OCI-LY7 (cell line): ENCODE results near the gene CDT1. TPM values are rescaled to one million over a fixed set of nuclear protein-coding genes. Genes with fewer than 3 reads are reported as not detected.

Source experiments
- BruUV-seq: library from RNA; stranded (reverse); fragments of 400-500 nt; replicated peaks from 2 replicates; lab custom pipeline; 2021; lab: Mats Ljungman, UMichigan
- CTCF ChIA-PET: fragments of 300-600 bp; sonication (Branson Sonifier 250); formaldehyde crosslinking; loops from one replicate; lab custom pipeline; 2022; ENCODE audit warnings: antibody characterized with exemption; ENCODE audit not compliant: unreplicated experiment; lab: Charles Lee
- POLR2A ChIA-PET: fragments of 300-600 bp; sonication (Branson Sonifier 250); formaldehyde crosslinking; loops from one replicate; lab custom pipeline; 2022; ENCODE audit warnings: antibody characterized with exemption; lab: Charles Lee
- DNase-seq: peaks from one replicate; pipeline ENCODE4 v3.0.0-alpha.2; 2015; ENCODE audit warnings: low spot score
- H2AFZ ChIP-seq: fragments of 200-600 bp; sonication (generic), shearing (Covaris generic); 2 replicates; pipeline ENCODE4 v1.6.1; 2014; ENCODE audit warnings: mild to moderate bottlenecking, antibody characterized with exemption, low read length, moderate library complexity
- H3K27ac ChIP-seq: fragments of 200-600 bp; sonication (generic); 2 replicates; pipeline ENCODE4 v1.5.1; 2014; ENCODE audit warnings: mixed run types, low read depth, mild to moderate bottlenecking, moderate library complexity, low read length, inconsistent platforms; ENCODE audit not compliant: poor library complexity, severe bottlenecking
- H3K36me3 ChIP-seq: fragments of 200-600 bp; sonication (generic); 2 replicates; pipeline ENCODE4 v1.6.1; 2014; ENCODE audit warnings: mild to moderate bottlenecking, antibody characterized with exemption, low read length, moderate library complexity, mixed read lengths; ENCODE audit not compliant: insufficient read depth
- H3K4me1 ChIP-seq: fragments of 200-600 bp; sonication (generic); 2 replicates; pipeline ENCODE4 v1.5.1; 2014; ENCODE audit warnings: mild to moderate bottlenecking, low read length; ENCODE audit not compliant: insufficient read depth, poor library complexity, severe bottlenecking
- H3K4me2 ChIP-seq: fragments of 200-600 bp; sonication (generic); 2 replicates; pipeline ENCODE4 v1.6.1; 2014; ENCODE audit warnings: mild to moderate bottlenecking, low read length
- H3K4me3 ChIP-seq: fragments of 200-600 bp; sonication (generic); 2 replicates; pipeline ENCODE4 v1.5.1; 2014; ENCODE audit warnings: mild to moderate bottlenecking, low read depth, low read length; ENCODE audit not compliant: poor library complexity, severe bottlenecking
- H3K79me2 ChIP-seq: fragments of 200-600 bp; sonication (generic); 2 replicates; pipeline ENCODE4 v1.6.1; 2016; ENCODE audit warnings: low read depth, mild to moderate bottlenecking, low read length, moderate library complexity, mixed read lengths; ENCODE audit not compliant: insufficient read depth
- H3K9me2 ChIP-seq: fragments of 200-600 bp; sonication (generic); 2 replicates; pipeline ENCODE4 v1.6.1; 2016; ENCODE audit warnings: mild to moderate bottlenecking, low read length, mixed read lengths; ENCODE audit not compliant: insufficient read depth
- H3K9me3 ChIP-seq: fragments of 200-600 bp; sonication (generic); 2 replicates; pipeline ENCODE4 v1.6.1; 2014; ENCODE audit warnings: mild to moderate bottlenecking, mixed run types, low read length, mixed read lengths
- H4K20me1 ChIP-seq: fragments of 200-600 bp; sonication (generic); 2 replicates; pipeline ENCODE4 v1.6.1; 2014; ENCODE audit warnings: mild to moderate bottlenecking, antibody characterized with exemption, low read length, moderate library complexity, mixed read lengths; ENCODE audit not compliant: insufficient read depth
- EZH2phosphoT487 ChIP-seq: fragments of 200-600 bp; sonication (generic); IDR thresholded peaks from 2 replicates; pipeline ENCODE4 v1.6.1; 2018; ENCODE audit warnings: low read depth, borderline replicate concordance, mild to moderate bottlenecking, mixed run types, antibody characterized with exemption, low read length, moderate library complexity, mixed read lengths
- intact Hi-C: fragments of 100-400 bp; cut with micrococcal nuclease; formaldehyde crosslinking; loops from one replicate; pipeline ENCODE4 v1.10.0; 2022; ENCODE audit not compliant: unreplicated experiment
- total RNA-seq, 2 experiments: library from RNA; depleted of rRNA in 1 of 2; stranded (reverse); fragments of >200 nt in 1 of 2; shearing (Covaris generic) in 1 of 2; gene quantifications; 2 replicates each; pipeline ENCODE4 v1.2.3, GENCODE V29; 2014 to 2022
- TF ChIP-seq, protein P1 (sequence below): fragments of 200-600 bp; sonication (generic); conservative IDR thresholded peaks from 2 replicates; pipeline ENCODE4 v1.5.1; 2014; ENCODE audit warnings: mild to moderate bottlenecking, antibody characterized with exemption, low read length, moderate library complexity, mixed read lengths

The CDT1 gene
- total RNA-seq, 2 experiments from 2014 or later = 82.7 to 108 TPM

DNA sequence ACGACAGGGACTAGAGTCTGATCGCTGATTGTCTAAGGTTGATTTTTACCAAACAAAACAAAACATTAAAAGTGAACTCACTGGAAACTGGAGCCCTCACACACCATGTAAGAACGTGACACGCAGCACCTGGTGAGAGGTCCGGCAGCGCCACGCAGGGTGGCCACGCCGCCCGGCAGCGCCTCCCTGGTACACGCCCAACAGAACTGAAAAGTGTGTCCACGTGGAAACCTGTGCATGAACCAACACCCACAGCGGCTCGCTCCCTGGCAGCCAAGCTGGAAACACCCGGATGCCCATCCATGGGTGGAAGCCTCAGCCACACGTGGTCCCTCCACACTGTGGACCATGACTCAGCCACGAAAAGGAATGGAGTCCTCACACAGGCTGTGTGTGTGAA is 44.1 kb downstream of the CDT1 start:
- no peak for TF ChIP-seq EZH2phosphoT487
- TF ChIP-seq, protein P1, sequence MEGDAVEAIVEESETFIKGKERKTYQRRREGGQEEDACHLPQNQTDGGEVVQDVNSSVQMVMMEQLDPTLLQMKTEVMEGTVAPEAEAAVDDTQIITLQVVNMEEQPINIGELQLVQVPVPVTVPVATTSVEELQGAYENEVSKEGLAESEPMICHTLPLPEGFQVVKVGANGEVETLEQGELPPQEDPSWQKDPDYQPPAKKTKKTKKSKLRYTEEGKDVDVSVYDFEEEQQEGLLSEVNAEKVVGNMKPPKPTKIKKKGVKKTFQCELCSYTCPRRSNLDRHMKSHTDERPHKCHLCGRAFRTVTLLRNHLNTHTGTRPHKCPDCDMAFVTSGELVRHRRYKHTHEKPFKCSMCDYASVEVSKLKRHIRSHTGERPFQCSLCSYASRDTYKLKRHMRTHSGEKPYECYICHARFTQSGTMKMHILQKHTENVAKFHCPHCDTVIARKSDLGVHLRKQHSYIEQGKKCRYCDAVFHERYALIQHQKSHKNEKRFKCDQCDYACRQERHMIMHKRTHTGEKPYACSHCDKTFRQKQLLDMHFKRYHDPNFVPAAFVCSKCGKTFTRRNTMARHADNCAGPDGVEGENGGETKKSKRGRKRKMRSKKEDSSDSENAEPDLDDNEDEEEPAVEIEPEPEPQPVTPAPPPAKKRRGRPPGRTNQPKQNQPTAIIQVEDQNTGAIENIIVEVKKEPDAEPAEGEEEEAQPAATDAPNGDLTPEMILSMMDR = no peak
- H3K9me2 ChIP-seq = no peaks in the 10 kb centered on the region
- H3K27ac ChIP-seq = no peak overlapping the region
- no peak overlapping the region for H2AFZ ChIP-seq
- no peaks in the 10 kb centered on the region for H3K9me3 ChIP-seq
- intact Hi-C loops = no loop called here
- no peaks in the 10 kb centered on the region for H3K79me2 ChIP-seq
- CTCF ChIA-PET = no interaction called here
- POLR2A ChIA-PET = no interaction called here
- no TSS peak for BruUV-seq
- H4K20me1 ChIP-seq = no peaks in the 10 kb centered on the region
- no peak overlapping the region for H3K4me2 ChIP-seq
- no peaks in the 10 kb centered on the region for H3K4me1 ChIP-seq
- no peak for DNase-seq
- no peaks in the 10 kb centered on the region for H3K36me3 ChIP-seq
- H3K4me3 ChIP-seq = no peak overlapping the region

DNA sequence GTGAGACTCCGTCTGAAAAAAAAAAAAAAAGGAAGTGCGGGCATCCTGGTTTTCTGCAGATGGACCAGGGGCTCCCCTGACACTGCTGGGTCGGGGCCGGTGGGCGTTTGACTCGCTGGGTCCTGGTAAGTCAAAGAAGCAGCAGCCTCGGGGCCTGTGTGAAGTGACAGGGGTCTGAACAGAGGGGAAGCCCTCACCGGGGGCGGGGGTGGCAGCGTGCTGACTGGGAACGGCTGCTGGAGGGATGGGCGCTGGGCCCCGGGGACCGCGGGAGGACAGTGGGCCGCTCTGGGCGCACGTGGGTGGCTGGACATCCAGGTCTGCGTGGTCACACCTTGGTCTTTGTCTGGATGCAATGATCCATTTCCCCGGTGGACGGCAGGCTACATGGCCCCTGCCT is 45.0 kb downstream of the CDT1 start:
- Histone ChIP-seq H3K9me2 (no peaks in the 10 kb centered on the region), H3K79me2 (no peaks in the 10 kb centered on the region), H3K4me1 (no peaks in the 10 kb centered on the region), H3K36me3 (no peaks in the 10 kb centered on the region), H3K27ac (no peak overlapping the region), H4K20me1 (no peaks in the 10 kb centered on the region), H2AFZ (no peak overlapping the region), H3K4me3 (no peak overlapping the region), H3K9me3 (no peaks in the 10 kb centered on the region), H3K4me2 (no peak overlapping the region)
- no peak for DNase-seq
- no peak for TF ChIP-seq EZH2phosphoT487
- TF ChIP-seq, protein P1 = no peak
- intact Hi-C loops = no loop called here
- POLR2A ChIA-PET = interaction anchor here (1.1 kb wide), 1 partner anchor 9 kb away, joined by 4 read pairs; no protein-coding TSS in a partner anchor
- CTCF ChIA-PET = no interaction called here
- no TSS peak for BruUV-seq

DNA sequence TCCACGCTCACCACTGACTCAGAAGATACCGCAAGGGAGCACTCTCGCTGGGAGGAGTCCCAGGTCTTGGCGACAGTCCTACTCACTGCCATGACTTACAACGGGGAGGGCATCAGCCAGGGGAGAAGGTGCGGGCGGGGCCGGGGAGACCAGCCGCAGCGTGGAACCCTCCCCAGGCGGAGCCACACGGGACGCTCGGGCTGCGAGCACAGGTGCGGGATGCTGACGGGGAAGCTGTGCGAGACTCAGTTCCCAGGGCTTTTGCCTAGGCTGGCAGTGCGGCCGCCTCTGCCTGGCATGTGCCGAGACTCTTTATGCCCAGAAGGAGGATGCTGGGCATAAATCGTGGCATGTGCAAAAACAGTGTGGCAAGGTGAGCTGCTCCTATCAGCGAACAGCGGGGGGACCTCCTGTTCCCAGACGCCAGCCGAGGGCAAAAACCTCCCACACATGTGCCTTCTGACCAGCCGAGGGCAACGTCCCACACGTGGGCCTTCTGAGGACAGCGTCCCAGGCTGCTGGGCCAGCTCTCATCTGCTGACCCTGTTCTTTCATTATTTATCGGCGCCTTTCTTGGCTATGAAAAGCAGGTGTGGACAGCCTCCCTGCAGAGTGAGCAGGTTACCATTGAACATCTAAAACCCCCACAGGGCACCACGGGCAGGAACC is 47.1 kb downstream of the CDT1 start:
- no peak overlapping the region for H3K4me2 ChIP-seq
- no peak for DNase-seq
- no peaks in the 10 kb centered on the region for H3K79me2 ChIP-seq
- H2AFZ ChIP-seq = no peak overlapping the region
- no peak for TF ChIP-seq EZH2phosphoT487
- TF ChIP-seq, protein P1 = no peak
- POLR2A ChIA-PET = no interaction called here
- no TSS peak for BruUV-seq
- H4K20me1 ChIP-seq = 0 out of 2 replicates have a peak, but pooled peaks cover under 1% of the 10 kb centered on the region
- H3K9me2 ChIP-seq = no peaks in the 10 kb centered on the region
- H3K4me1 ChIP-seq = peaks cover 13% of the 10 kb centered on the region
- intact Hi-C loops = no loop called here
- H3K9me3 ChIP-seq = no peaks in the 10 kb centered on the region
- no peak overlapping the region for H3K4me3 ChIP-seq
- no peaks in the 10 kb centered on the region for H3K36me3 ChIP-seq
- no peak overlapping the region for H3K27ac ChIP-seq
- CTCF ChIA-PET = no interaction called here
